BE2C (cell line): Measurements from ENCODE around the gene RALGAPA2.

Experiments
- DNase-seq: peaks from one replicate; pipeline ENCODE4 v3.0.0-alpha.2; 2020
- H3K27me3 ChIP-seq: fragments of 250-450 bp; sonication (Bioruptor Pico); 2 replicates; pipeline ENCODE4 v1.5.1; 2020; ENCODE audit warnings: mild to moderate bottlenecking
- H3K36me3 ChIP-seq: fragments of 250-450 bp; sonication (Bioruptor Pico); 2 replicates; pipeline ENCODE4 v1.5.1; 2020; ENCODE audit warnings: mild to moderate bottlenecking
- H3K4me1 ChIP-seq: fragments of 250-450 bp; sonication (Bioruptor Pico); 2 replicates; pipeline ENCODE4 v1.5.1; 2020
- H3K4me3 ChIP-seq: 2 replicates; pipeline ENCODE4 v1.5.1; 2011; ENCODE audit warnings: low read depth, low read length
- H3K9me3 ChIP-seq: fragments of 250-450 bp; sonication (Bioruptor Pico); 2 replicates; pipeline ENCODE4 v1.5.1; 2020
- TF ChIP-seq, protein P1 (sequence below): IDR thresholded peaks from 2 replicates; pipeline ENCODE4 v1.5.1; 2012; ENCODE audit warnings: mild to moderate bottlenecking, low read depth, low read length

The RALGAPA2 gene

GRCh38 chr20:20491784-20492264 is 220.6 kb downstream of the RALGAPA2 start:
- DNase-seq = no peak
- H3K36me3 ChIP-seq = no peaks in the 10 kb centered on the region
- TF ChIP-seq, protein P1, sequence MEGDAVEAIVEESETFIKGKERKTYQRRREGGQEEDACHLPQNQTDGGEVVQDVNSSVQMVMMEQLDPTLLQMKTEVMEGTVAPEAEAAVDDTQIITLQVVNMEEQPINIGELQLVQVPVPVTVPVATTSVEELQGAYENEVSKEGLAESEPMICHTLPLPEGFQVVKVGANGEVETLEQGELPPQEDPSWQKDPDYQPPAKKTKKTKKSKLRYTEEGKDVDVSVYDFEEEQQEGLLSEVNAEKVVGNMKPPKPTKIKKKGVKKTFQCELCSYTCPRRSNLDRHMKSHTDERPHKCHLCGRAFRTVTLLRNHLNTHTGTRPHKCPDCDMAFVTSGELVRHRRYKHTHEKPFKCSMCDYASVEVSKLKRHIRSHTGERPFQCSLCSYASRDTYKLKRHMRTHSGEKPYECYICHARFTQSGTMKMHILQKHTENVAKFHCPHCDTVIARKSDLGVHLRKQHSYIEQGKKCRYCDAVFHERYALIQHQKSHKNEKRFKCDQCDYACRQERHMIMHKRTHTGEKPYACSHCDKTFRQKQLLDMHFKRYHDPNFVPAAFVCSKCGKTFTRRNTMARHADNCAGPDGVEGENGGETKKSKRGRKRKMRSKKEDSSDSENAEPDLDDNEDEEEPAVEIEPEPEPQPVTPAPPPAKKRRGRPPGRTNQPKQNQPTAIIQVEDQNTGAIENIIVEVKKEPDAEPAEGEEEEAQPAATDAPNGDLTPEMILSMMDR = no peak
- peaks cover 37% of the 10 kb centered on the region for H3K4me1 ChIP-seq
- H3K27me3 ChIP-seq = no peaks in the 10 kb centered on the region
- H3K9me3 ChIP-seq = no peaks in the 10 kb centered on the region
- H3K4me3 ChIP-seq = no peak overlapping the region

- no peak for DNase-seq
- Histone ChIP-seq H3K4me1 (peaks cover 37% of the 10 kb centered on the region), H3K36me3 (no peaks in the 10 kb centered on the region), H3K4me3 (no peak overlapping the region), H3K9me3 (no peaks in the 10 kb centered on the region), H3K27me3 (no peaks in the 10 kb centered on the region)
- TF ChIP-seq, protein P1 = no peak
Measured at GRCh38 chr20:20491110-20491783, 221.2 kb downstream of the RALGAPA2 start.

- peaks cover 37% of the 10 kb centered on the region for H3K4me1 ChIP-seq
Measured at GRCh38 chr20:20490673-20491072, 221.8 kb downstream of the RALGAPA2 start.

DNA sequence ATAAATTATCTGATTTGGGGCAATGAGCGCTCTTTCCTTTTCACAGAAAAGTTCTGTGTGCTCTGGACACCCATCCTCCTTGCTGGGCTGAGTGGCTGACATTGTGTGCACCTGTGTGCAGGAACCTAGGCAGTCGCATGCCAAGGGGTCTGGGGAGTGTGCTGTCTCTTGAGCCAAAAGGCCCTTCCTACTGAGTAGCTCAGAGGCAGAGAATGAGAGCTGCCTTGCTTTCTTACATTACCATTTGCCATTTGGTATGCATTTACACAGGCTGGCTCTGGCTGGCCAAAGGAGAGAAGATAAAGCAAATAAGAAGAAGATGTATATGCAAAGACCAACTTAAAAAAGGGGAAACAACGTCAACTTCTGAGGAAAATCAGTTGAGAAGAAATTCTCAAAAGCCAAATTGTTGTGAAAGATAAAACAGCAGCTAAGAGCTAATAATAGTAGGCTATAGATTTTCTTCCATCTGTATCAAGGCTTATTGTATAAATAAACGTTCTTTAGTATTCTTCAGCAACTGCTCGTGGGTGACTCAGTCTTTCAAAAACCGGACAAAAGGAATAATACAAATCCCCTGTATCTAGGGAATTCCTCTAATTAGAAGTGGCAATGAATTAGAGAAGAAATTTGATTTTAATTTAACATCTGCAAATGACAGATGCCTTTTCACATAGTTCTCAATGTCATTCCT is 222.6 kb downstream of the RALGAPA2 start:
- H3K27me3 ChIP-seq = no peaks in the 10 kb centered on the region
- no peaks in the 10 kb centered on the region for H3K9me3 ChIP-seq
- no peak for DNase-seq
- H3K4me1 ChIP-seq = peaks cover 30% of the 10 kb centered on the region
- H3K36me3 ChIP-seq = no peaks in the 10 kb centered on the region
- TF ChIP-seq, protein P1 = no peak
- H3K4me3 ChIP-seq = no peak overlapping the region

More at GRCh38 chr20:20490673-20491072, 221.8 kb downstream of the RALGAPA2 start:
- no peaks in the 10 kb centered on the region for H3K27me3 ChIP-seq
- no peak overlapping the region for H3K4me3 ChIP-seq
- H3K9me3 ChIP-seq = no peaks in the 10 kb centered on the region
- TF ChIP-seq, protein P1 = no peak
- no peak for DNase-seq
- H3K36me3 ChIP-seq = no peaks in the 10 kb centered on the region

- no peak for DNase-seq
- no peaks in the 10 kb centered on the region for H3K36me3 ChIP-seq
- TF ChIP-seq, protein P1 = no peak
- peaks cover 30% of the 10 kb centered on the region for H3K4me1 ChIP-seq
- no peaks in the 10 kb centered on the region for H3K9me3 ChIP-seq
- no peaks in the 10 kb centered on the region for H3K27me3 ChIP-seq
- H3K4me3 ChIP-seq = no peak overlapping the region
Measured at GRCh38 chr20:20489054-20489453, 223.4 kb downstream of the RALGAPA2 start.

DNA sequence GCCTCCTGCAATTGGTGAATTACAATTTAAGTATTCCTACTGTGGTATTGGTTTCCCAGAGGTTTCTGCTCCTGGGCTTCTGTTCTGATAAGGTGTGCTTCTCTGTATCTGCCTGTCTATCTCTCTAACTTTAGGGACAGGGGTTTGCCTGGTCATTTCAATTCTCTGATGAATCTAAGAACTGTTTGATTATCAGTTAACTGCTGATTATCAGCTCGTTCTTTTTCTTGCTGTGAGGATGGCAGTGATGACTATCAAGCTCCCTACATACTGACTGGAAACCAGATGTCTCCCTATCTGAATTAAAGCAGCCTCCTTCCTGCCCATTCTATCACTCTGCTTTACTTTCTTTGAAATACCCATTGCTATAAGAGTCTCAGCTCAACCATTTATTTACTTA is 224.1 kb downstream of the RALGAPA2 start:
- H3K4me1 ChIP-seq = peaks cover 30% of the 10 kb centered on the region
- no peaks in the 10 kb centered on the region for H3K9me3 ChIP-seq
- H3K27me3 ChIP-seq = no peaks in the 10 kb centered on the region
- no peak for DNase-seq
- no peaks in the 10 kb centered on the region for H3K36me3 ChIP-seq
- no peak overlapping the region for H3K4me3 ChIP-seq
- TF ChIP-seq, protein P1 = no peak
